ENCODE data around the gene IGSF11. TPM values are rescaled to one million over a fixed set of nuclear protein-coding genes. Genes with fewer than 3 reads are reported as not detected.

Gene IGSF11, protein sequence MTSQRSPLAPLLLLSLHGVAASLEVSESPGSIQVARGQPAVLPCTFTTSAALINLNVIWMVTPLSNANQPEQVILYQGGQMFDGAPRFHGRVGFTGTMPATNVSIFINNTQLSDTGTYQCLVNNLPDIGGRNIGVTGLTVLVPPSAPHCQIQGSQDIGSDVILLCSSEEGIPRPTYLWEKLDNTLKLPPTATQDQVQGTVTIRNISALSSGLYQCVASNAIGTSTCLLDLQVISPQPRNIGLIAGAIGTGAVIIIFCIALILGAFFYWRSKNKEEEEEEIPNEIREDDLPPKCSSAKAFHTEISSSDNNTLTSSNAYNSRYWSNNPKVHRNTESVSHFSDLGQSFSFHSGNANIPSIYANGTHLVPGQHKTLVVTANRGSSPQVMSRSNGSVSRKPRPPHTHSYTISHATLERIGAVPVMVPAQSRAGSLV
- not detected in 2 replicates for total RNA-seq

DNA sequence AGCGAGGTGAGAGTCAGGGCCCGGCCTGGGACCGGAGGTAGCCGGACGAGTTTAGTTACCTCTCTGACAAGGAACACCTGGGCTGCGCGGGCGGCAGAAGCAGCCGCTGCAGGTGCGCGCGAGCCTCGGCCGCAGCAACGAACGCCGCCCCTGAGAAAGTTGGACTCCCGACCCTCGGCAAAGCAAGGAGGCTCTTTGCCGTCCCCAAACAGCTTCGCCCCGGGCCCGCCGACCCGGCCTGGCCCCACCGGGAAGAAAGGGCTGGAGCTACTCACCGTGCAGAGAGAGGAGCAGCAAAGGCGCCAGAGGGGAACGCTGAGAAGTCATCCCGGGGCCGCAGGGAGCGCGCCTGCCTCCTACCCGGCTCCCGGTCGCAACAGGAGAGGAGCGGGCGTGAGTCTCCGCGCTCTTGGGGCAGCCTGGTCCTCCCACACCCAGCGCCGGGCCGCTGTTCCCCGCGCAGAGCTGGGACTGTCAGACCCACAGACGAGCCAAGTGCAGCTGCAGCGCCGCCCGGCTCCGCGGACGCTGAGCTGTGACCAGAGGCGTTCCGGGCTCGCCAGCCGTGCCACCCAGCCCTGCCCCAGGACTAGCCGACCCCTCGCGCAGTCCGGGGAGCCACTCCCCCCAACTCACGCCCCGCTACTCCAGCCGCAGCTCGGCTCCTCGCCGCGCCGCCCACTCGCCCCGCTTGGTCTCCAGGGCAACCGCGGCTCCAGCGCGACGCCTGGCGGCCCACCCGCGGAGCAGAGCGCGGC, at the start of gene IGSF11:
Gene IGSF11 (minus strand): TSS at position 591 of the 758 bp plus-strand sequence. CDS start 264 bp downstream, at position 327.

Other genes with a start within 250 kb of the IGSF11 start
- not detected in 2 replicates for gene TEX55, start 111.3 kb upstream of the IGSF11 start, total RNA-seq
- gene UPK1B, start 138.8 kb upstream of the IGSF11 start, total RNA-seq, result not detected in 2 replicates
- gene B4GALT4, start 206.0 kb upstream of the IGSF11 start, total RNA-seq, result 23.8 and 38.7 TPM in 2 replicates